MM.1S (cell line): Measurements from ENCODE around the gene KRT73.

Experiments used
- CTCF ChIP-seq: fragments of 300-600 bp; sonication (generic); IDR thresholded peaks from 2 replicates; pipeline ENCODE4 v1.5.1; 2016; ENCODE audit warnings: antibody characterized with exemption, low read length, mixed read lengths
- EZH2 ChIP-seq: fragments of 300-600 bp; sonication (generic); optimal IDR thresholded peaks from 2 replicates; pipeline ENCODE3; 2017; ENCODE audit warnings: low read depth, mild to moderate bottlenecking, antibody characterized with exemption, low read length, mixed read lengths
- EZH2phosphoT487 ChIP-seq: fragments of 300-600 bp; sonication (generic); IDR thresholded peaks from 2 replicates; pipeline ENCODE4 v1.6.1; 2018; ENCODE audit warnings: antibody characterized with exemption, low read length

DNA sequence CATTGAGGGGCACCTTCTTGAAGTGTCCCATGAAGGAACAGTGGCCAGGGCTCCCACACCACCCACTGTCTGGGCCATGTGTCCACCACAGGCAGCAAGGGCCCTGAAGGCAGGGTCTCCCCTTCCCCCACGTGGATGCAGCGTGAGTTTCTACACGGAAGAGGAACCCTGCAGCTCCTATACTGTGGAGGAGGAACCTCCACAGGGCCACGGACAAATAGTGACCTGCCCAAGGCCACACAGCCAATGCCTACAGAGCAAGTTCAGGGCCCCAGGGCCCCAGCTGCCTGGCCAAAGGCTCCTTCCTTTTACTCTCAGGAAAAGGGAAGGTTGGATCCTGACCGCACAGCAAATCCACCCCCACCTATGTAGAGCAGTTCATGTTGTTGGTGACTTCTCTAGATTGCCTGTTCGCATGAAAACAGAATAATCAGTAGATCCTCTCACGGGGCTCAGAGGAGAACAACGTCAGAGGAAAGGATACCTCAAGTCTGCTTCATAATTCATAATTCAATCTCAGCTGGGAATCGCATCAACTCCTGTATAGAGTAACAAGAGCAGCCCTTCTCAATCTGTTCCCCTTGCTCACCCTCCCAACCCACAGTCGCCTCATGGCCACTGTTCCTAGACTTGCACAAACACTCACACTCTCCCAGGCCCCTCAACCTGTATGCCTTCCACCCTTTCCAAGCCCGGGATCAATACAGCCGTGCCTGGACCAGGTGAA, 11.1 kb upstream of the KRT73 start:
- TF ChIP-seq EZH2 (no peak), CTCF (no peak), EZH2phosphoT487 (no peak)
